Lung (tissue), 12 donors: ENCODE measurements around the gene B3GLCT. TPM values are rescaled to one million over a fixed set of nuclear protein-coding genes. Genes with fewer than 3 reads are reported as not detected.
"Not testable (repeated sequence)": the region's sequence is repeated elsewhere in the genome, so short reads cannot be mapped to it uniquely, and the experiment has no call there.

Experiments used
- ATAC-seq: fragments of 200-7000 bp; cut with Tn5 transposase; one replicate; pipeline ENCODE4 v1.9.1; 2020; ENCODE audit warnings: moderate number of reproducible peaks; ENCODE audit not compliant: insufficient read depth, low FRiP score
- DNase-seq, 3 donors: peaks; one replicate each; pipeline ENCODE4 v3.0.0-alpha.2; 2013 to 2017
- H3K27ac ChIP-seq, 2 donors: one replicate each; pipeline ENCODE4 v1.5.1; 2013; ENCODE audit warnings: mild to moderate bottlenecking in 2 of 2, moderate library complexity in 2 of 2, control low read depth in 1 of 2, inconsistent platforms in 1 of 2, low read depth in 1 of 2, low read length in 1 of 2
- H3K27me3 ChIP-seq, 3 donors: one replicate each; pipeline ENCODE4 v1.5.1; 2013; ENCODE audit warnings: low read length in 2 of 3; ENCODE audit not compliant: control insufficient read depth in 3 of 3, insufficient read depth in 3 of 3
- H3K36me3 ChIP-seq, 4 donors: one replicate each; pipeline ENCODE4 v1.5.1; 2013; ENCODE audit warnings: low read length in 4 of 4, mild to moderate bottlenecking in 1 of 4, moderate library complexity in 1 of 4; ENCODE audit not compliant: control insufficient read depth in 4 of 4, insufficient read depth in 4 of 4
- H3K4me1 ChIP-seq, 5 donors: one replicate each; pipeline ENCODE4 v1.5.1; 2013; ENCODE audit warnings: low read length in 5 of 5, mild to moderate bottlenecking in 2 of 5, moderate library complexity in 1 of 5; ENCODE audit not compliant: control insufficient read depth in 5 of 5, insufficient read depth in 5 of 5
- H3K4me3 ChIP-seq: one replicate; pipeline ENCODE4 v1.5.1; 2013; ENCODE audit warnings: mild to moderate bottlenecking, control low read depth, moderate library complexity
- H3K9ac ChIP-seq, 2 donors: one replicate each; pipeline ENCODE4 v1.5.1; 2013; ENCODE audit warnings: low read length in 2 of 2, control low read depth in 1 of 2; ENCODE audit not compliant: insufficient read depth in 1 of 2
- H3K9me3 ChIP-seq, 4 donors: one replicate each; pipeline ENCODE4 v1.5.1; 2013; ENCODE audit warnings: low read length in 3 of 4, mild to moderate bottlenecking in 1 of 4, moderate library complexity in 1 of 4; ENCODE audit not compliant: control insufficient read depth in 4 of 4, insufficient read depth in 3 of 4
- CTCF ChIP-seq: IDR thresholded peaks from 2 replicates; pipeline ENCODE4 v1.5.1; 2012; ENCODE audit warnings: mild to moderate bottlenecking; ENCODE audit errors: control extremely low read depth, extremely low read depth
- WGBS, 2 donors: extraction: QIAGEN DNeasy Blood & Tissue Kit; methylation state at CpG; one replicate each; pipeline ENCODE4 v1.1.7; 2013; 5-methylcytosine and 5-hydroxymethylcytosine counted together
- polyA plus RNA-seq, 2 donors: library from polyadenylated mRNA; stranded (reverse); fragments of 200-250 nt; gene quantifications; one replicate each; pipeline ENCODE4 v1.2.1, GENCODE V29; 2013
- total RNA-seq, 2 donors: library from RNA; depleted of rRNA in 1 of 2; stranded (reverse); fragments of >200 nt in 1 of 2; gene quantifications; one replicate each; pipeline ENCODE4 v1.2.1, GENCODE V29; 2014 to 2021
- donor health status: control.
- donor health status: control.
- donor health status: Bipolar disorder and iron deficiency.
- donor health status: healthy.
- donor health status: DM: yes; HTN: yes; CAD: no.

The B3GLCT gene
- total and polyA plus RNA-seq, 4 donors = 2.4 to 13.7 (median 3.1) TPM

DNA sequence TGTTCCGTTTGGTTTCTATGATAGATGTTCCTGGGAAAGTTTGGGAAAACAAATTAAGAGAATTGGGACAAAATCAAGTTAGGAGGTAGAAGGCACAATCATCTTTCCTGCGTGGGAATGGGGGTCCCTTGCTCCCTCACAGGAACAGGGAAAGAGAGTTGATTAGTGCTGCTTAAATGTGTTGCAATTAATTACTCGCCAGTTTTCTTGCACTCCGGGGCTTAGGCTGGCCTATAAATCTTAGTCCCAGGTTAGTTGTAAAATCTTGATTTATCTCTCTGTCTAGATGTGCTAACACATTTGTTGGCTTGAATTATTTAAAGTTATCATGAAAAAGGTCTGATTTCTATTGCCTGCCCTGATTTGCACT lies 10.1 kb downstream of the B3GLCT start:
- Histone ChIP-seq H3K9me3 (no peaks in the 10 kb centered on the region), H3K4me3 (no peak overlapping the region), H3K36me3 (no peaks in the 10 kb centered on the region), H3K4me1 (peaks cover 16 to 48% (median 26%) of the 10 kb centered on the region in 5 donors), H3K27ac (peak overlapping the region in 1 of 2 donors; percentile 47), H3K27me3 (no peaks in the 10 kb centered on the region), H3K9ac (no peak overlapping the region)
- no peak for TF ChIP-seq CTCF
- WGBS, 2 donors = 26 to 54% methylated on average over 4 of the region's 4 CpGs
- no peak for DNase-seq
- no peak for ATAC-seq

GRCh38 chr13:31213651-31214289 lies 14.0 kb downstream of the B3GLCT start:
- DNase-seq (no peak), ATAC-seq (no peak)
- H3K9ac ChIP-seq = peak overlapping the region in 1 of 2 donors; percentile 27
- peaks cover 9 to 31% (median 14%) of the 10 kb centered on the region in 5 donors for H3K4me1 ChIP-seq
- H3K27ac ChIP-seq = peak overlapping the region in 1 of 2 donors; percentile 42
- no peak overlapping the region for H3K4me3 ChIP-seq
- no peaks in the 10 kb centered on the region for H3K9me3 ChIP-seq
- 75 to 77% methylated on average over 2 of the region's 2 CpGs for WGBS, 2 donors
- no peaks in the 10 kb centered on the region for H3K27me3 ChIP-seq
- no peak for TF ChIP-seq CTCF
- H3K36me3 ChIP-seq = no peaks in the 10 kb centered on the region

- Histone ChIP-seq H3K36me3 (no peaks in the 10 kb centered on the region), H3K27me3 (no peaks in the 10 kb centered on the region), H3K9me3 (no peaks in the 10 kb centered on the region), H3K4me3 (no peak overlapping the region), H3K4me1 (peaks cover 2 to 24% (median 8%) of the 10 kb centered on the region in 5 donors), H3K27ac (peak overlapping the region in 1 of 2 donors; percentile 64), H3K9ac (no peak overlapping the region)
- DNase-seq (no peak), ATAC-seq (no peak)
- WGBS, 2 donors = 82 to 91% methylated on average over 1 of the region's 1 CpG
- TF ChIP-seq CTCF = no peak
Measured at GRCh38 chr13:31214435-31214834, 14.7 kb downstream of the B3GLCT start.

DNA sequence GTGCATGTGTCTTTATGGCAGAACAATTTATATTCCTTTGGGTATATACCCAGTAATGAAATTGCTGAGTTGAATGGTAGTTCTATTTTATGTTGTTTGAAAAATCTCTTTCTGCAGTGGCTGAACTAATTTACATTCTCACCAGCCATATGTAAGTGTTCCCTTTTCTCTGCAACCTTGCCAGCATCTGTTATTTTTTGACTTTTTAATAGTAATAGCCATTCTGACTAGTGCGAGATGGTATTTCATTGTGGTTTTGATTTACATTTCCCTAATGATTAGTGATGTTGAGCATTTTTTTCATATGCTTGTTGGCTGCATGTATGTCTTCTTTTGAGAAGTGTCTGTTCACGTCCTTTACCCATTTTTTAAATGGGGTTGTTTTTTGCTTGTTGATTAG lies 17.1 kb downstream of the B3GLCT start:
- H3K4me3 ChIP-seq, H3K9me3 ChIP-seq, H3K36me3 ChIP-seq, H3K9ac ChIP-seq, H3K27me3 ChIP-seq, H3K27ac ChIP-seq, ATAC-seq, DNase-seq: not testable (repeated sequence)
- WGBS, 2 donors = 97 to 98% methylated on average over 2 of the region's 2 CpGs
- peaks cover 0 to 16% (median 4%) of the 10 kb centered on the region in 5 donors for H3K4me1 ChIP-seq
